Erythroblast (primary cell): ENCODE data around the gene NRXN3.

Source experiments
- GATA1 ChIP-seq: IDR thresholded peaks from 2 replicates; pipeline ENCODE4 v1.6.1; 2011; ENCODE audit warnings: low read depth, mild to moderate bottlenecking, control low read depth, low read length, moderate library complexity
- POLR2A ChIP-seq: IDR thresholded peaks from 2 replicates; pipeline ENCODE4 v1.6.1; 2011; ENCODE audit warnings: mild to moderate bottlenecking, low read length

DNA sequence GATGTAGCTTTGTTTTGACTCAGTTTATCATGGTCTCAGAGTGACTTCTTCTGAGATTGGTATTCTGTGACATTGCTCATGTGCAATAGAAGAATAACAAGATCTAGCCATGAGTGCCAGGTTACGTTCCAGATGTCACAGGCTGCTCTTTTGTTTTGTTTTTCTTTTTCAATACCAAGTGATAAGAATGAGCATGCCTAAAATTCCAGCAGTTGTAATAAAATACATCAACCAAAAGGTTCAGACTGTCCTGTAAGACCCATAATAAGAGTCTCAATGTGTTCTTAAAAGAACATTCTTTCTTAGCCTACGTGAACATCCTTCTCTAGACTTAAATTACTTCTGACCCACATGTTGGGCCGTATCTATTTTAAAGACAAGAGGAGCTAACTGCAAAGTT lies 1371.9 kb downstream of the NRXN3 start:
- TF ChIP-seq POLR2A (no peak), GATA1 (no peak)
